ENCODE results near the gene EVC. TPM values are rescaled to one million over a fixed set of nuclear protein-coding genes. Genes with fewer than 3 reads are reported as not detected.

The EVC gene
- total and polyA plus RNA-seq, 2 experiments from 2014 or later, result 2.5 to 45.3 TPM

- peak in 1 of 2 donors; percentile 20 for DNase-seq (ENCODE audit: low read depth in 1 of 2, low spot score in 1 of 2)
- no peaks in the 10 kb centered on the region for H3K4me1 ChIP-seq (ENCODE audit: low read depth)
- no peaks in the 10 kb centered on the region for H3K27me3 ChIP-seq
- no peaks in the 10 kb centered on the region for H3K9me3 ChIP-seq (ENCODE audit: low read depth)
- H3K4me3 ChIP-seq, result no peak overlapping the region
- H3K27ac ChIP-seq, result no peak overlapping the region
- H3K36me3 ChIP-seq, result no peaks in the 10 kb centered on the region
- no peak for TF ChIP-seq CTCF (IDR thresholded peaks at IDR 0.05; ENCODE audit: low read depth, low read length)
Observed at GRCh38 chr4:5824227-5824626, 113.2 kb downstream of the EVC start.

GRCh38 chr4:5824635-5825034 lies 113.6 kb downstream of the EVC start:
- Histone ChIP-seq H3K27me3 (no peaks in the 10 kb centered on the region), H3K36me3 (no peaks in the 10 kb centered on the region), H3K4me3 (no peak overlapping the region), H3K4me1 (ENCODE audit: low read depth) (no peaks in the 10 kb centered on the region), H3K27ac (no peak overlapping the region), H3K9me3 (ENCODE audit: low read depth) (no peaks in the 10 kb centered on the region)
- peak; percentile 71 for TF ChIP-seq CTCF (IDR thresholded peaks at IDR 0.05; ENCODE audit: low read depth, low read length)
- DNase-seq (ENCODE audit: low read depth in 1 of 2, low spot score in 1 of 2), result peak; percentile 23 to 64

GRCh38 chr4:5825321-5826041 lies 114.5 kb downstream of the EVC start:
- Histone ChIP-seq H3K4me1 (ENCODE audit: low read depth) (no peaks in the 10 kb centered on the region), H3K4me3 (no peak overlapping the region), H3K9me3 (ENCODE audit: low read depth) (no peaks in the 10 kb centered on the region), H3K27ac (no peak overlapping the region), H3K27me3 (no peaks in the 10 kb centered on the region), H3K36me3 (no peaks in the 10 kb centered on the region)
- TF ChIP-seq CTCF (IDR thresholded peaks at IDR 0.05; ENCODE audit: low read depth, low read length), result no peak
- DNase-seq (ENCODE audit: low read depth in 1 of 2, low spot score in 1 of 2), result no peak

GRCh38 chr4:5826437-5827107 lies 115.6 kb downstream of the EVC start:
- no peak for DNase-seq (ENCODE audit: low read depth in 1 of 2, low spot score in 1 of 2)
- no peak for TF ChIP-seq CTCF (IDR thresholded peaks at IDR 0.05; ENCODE audit: low read depth, low read length)
- Histone ChIP-seq H3K4me1 (ENCODE audit: low read depth) (no peaks in the 10 kb centered on the region), H3K36me3 (no peaks in the 10 kb centered on the region), H3K4me3 (no peak overlapping the region), H3K9me3 (ENCODE audit: low read depth) (no peaks in the 10 kb centered on the region), H3K27me3 (no peaks in the 10 kb centered on the region), H3K27ac (no peak overlapping the region)

- Histone ChIP-seq H3K36me3 (no peaks in the 10 kb centered on the region), H3K4me3 (no peak overlapping the region), H3K4me1 (ENCODE audit: low read depth) (no peaks in the 10 kb centered on the region), H3K27me3 (no peaks in the 10 kb centered on the region), H3K9me3 (ENCODE audit: low read depth) (no peaks in the 10 kb centered on the region), H3K27ac (no peak overlapping the region)
- TF ChIP-seq CTCF (IDR thresholded peaks at IDR 0.05; ENCODE audit: low read depth, low read length), result no peak
- peak in 1 of 2 donors; percentile 69 for DNase-seq (ENCODE audit: low read depth in 1 of 2, low spot score in 1 of 2)
Observed at GRCh38 chr4:5827108-5828004, 116.4 kb downstream of the EVC start.

All from cardiac muscle cell (in vitro differentiated cells and primary cell).